GM19455 (cell line): ENCODE results near the gene TOR4A.
A peak's percentile ranks its signal among the peaks of the same experiment; 100 is the strongest.

Experiments
- ATAC-seq: cut with Tn5 transposase; IDR thresholded peaks from one replicate; pipeline ENCODE4 v1.9.1; 2021; ENCODE audit not compliant: unreplicated experiment

The TOR4A gene

DNA sequence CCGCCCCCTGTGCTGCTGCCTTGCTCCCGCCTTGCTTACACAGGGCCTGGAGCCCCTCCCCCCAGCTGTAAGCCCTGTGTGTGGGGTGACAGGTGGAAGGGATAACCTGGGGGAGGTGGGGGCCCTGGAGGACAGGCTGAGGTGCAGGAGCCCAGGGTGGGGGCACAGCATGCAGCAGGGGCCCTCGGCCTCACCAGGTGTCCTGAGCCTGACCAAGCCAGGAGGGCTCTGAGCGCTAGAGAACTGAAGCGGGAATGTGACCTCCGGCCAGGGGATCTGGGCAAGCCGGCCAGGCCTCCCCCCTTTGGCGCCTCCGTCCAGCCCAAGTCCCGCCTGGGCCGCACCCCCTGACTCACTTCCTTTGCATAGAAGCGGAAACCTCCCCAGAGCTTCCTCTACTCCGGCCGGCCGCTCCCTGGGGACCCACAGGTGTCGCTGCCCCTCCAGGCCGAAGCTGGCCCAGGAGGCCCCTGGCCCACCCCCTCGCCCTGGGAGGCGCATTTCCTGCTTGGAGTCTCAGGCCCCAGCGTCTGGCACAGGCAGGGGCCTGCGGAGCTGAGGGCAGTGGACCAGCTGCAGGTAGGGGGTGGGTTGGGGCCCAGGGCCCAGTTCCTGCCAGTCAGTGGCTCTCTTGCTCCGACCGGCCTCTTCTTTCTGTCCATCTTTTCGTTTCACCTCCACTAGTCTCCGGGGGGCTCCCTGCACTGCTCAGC, at the start of gene TOR4A:
Gene TOR4A, plus strand, starts transcription at position 398 of the 713 bp plus-strand sequence. CDS start 964 bp downstream, outside the sequence.
- ATAC-seq = peak; percentile 70

DNA sequence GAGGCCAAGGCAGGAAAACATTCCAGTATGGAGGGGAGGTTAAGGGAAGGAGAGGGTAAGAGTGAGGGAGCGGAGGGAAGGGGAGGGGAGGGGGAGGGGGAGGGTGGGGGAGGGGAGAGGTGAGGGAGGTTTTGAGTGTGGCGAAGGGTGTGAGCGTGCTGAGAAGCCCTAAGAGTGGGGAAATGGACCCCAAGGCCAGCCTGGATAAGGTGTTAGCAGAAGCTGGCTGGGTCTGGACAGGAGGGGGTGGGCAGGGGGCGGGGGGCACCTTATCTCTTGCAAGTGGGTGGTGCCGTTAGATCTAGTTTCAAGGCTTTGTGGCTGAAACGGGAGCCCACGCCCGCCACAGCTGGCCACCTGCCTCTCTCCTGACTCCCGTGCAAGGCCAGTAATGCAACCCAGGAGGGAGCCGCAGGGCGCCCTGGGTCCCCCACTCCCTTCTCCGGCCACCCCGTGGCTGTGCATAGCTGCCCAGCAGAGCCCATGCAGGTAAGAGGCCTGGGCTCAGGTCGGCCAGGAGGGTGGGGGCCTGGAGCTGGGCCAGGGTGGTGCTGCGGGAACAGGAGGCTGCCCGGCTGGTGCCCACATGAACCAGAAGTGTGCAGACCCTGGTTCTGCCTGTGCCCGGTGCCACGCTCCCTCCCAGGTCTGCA, 49.5 kb upstream of the TOR4A start:
- no peak for ATAC-seq

DNA sequence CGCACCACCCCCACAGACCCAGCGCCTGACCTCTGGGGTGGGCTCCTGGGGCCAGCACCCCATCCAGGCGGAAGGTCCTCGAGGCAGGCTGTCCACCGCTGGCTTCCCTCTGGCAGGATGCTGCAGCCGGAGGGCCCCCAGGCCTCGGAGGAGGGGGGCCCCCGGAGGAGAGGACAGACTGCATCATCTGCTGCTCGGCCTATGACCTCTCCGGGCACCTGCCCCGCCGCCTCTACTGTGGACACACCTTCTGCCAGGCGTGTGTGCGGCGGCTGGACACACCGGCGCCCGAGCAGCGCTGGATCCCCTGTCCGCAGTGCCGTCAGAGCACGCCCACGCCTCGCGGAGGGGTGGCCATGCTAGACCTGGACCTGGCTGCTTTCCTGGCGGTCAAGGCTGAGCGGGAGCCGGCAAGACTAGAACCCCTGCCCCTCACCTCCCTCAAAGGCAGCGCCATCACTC, 49.0 kb upstream of the TOR4A start:
- ATAC-seq = no peak

DNA sequence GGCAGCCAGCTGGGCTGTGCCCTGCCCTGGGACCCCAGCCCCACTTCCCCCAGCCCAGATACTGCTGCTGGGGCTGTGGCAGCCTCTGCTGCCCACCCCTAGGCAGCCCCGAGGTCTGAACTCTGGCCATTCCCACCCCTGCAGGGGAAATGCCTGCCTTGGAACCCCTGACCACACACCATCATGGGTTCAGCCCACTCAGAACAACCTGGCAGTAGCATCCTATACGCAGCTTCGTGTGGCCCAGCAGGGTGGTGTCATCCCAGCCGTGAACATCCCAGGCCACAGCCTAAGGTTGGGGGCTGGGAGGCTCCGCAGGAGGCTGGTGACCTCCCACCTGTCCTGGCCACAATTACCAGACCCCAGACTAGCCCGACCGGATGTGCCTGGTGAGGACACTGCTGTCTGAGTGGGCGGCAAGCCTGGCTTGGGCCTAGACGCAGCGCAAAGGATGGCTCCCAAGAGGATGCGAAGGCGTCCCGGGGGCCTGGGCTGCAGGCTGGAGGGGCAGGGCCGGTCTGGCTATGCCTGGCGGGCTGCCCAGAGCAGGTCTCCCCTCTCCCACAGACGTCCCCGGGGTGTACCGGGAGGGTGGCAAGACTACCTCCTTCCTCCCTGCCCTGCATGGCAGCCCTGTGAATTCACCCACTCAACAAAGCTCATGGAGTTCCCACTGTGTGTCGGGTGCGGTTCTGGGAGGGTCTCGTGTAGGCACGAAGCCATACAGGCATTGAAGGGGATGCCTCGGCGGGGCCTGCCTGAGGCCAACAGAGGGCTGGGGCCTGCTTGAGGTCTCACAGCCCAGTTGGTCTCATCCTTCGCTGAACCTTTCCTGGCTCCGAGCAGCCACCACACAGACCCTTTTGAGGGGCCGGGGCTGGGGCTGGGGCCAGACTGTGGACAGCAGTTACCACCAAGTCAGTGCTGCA, 48.3 kb upstream of the TOR4A start:
- no peak for ATAC-seq

DNA sequence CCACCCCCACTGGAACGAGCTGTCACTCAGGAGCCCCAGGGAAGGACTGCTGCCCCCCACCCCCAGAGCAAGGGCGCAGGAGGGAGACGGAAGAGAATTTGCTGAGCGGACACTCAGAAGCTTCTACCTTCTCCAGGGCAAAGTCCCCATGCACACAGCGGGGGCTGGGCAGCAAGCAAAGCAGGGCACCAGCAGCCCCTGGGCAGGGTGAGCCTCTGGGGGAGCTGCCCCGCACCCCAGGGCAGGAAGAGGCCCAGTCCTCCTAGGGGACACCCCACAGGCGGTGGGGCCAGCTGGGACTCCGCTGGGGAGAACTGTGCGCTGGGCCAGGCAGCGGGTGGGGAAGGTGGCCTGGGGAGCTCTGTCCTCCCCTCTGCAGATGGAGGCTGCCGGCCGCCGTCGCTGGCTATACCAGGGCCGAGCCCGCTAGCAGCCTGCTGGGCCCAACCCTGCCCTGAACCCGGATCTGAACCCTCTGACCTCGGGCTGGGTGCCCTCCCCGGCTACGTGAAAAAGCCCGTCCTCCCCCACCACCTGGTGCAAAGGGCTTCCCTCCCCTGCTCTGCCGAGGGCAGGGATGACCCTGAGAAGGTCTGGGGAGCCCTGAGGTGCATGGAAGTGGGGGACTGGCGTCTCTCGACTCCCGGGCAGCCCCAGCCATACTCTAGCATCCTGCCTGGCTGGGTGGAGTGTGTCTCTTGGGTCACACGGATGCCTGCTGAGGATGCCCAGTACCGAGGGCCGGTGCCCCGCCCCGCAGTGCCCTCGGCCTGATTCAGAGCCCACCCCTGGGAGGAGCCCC, 47.4 kb upstream of the TOR4A start:
- ATAC-seq = no peak

DNA sequence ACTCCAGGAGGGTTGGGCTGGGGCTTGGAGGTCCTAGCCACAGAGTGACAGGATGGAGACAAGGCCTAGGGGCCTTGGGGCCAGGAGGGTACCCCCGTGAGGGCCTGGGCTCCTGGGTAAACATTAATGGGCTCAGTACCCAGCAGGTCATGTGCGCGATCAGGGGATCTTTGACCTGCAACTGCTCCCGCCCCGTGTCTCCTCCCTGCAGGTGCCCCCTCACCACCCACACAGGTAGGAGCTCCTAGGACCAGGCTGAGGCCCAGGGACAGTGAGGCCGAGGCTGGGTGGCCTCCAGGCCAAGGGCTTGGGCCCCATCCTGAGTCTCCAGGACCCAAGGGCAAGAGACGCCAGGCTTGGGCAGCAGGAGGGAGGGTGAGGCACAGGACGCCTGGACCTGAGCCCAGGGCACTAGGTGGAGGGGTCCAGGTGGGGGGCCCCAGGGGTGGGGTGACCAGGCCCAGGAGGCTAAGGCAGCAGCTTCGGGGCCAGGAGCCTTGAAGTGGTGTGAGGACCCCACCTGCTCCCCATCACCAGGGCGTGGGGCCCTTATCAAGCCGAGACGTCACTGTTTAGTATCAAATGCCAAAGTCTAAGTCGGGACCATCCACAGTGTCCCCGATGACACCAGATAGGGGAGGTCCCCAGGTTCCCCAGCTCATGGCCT, 46.7 kb upstream of the TOR4A start, which contains the start of gene SLC34A3:
Gene SLC34A3, plus strand, starts transcription at position 197 of the 667 bp plus-strand sequence. CDS start 802 bp downstream, outside the sequence.
- ATAC-seq = no peak

DNA sequence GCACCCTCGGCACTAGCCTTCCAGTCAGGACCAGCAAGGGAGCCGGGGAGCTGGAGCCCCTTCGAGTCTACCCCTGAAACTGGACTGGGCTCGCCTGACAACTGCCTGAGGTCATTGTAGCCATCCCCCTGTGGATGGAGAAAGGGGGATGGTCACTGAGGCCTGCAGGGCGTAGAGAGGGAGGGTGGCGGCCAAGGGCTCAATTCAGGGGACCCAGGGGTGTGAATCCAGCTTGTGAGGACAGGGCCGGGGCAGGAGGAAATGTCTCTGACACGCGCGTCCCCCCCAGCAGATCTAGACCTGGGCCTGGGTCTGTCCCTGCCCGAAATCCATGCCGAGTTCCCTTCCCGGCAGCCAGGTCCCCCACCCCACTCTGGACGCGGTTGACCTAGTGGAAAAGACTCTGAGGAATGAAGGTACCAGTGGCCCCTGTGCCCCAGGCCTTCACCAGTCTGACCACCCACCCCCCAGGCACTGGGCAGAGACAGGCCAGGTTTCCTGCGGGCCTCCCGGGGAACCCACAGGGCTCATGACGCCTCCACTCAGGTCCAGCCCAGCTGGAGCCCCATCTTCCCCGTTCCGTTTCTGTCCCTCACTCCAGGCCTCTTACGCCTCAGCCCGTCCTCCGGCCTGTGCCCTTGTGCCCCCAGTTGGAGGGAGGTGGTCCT, 46.0 kb upstream of the TOR4A start:
- no peak for ATAC-seq

DNA sequence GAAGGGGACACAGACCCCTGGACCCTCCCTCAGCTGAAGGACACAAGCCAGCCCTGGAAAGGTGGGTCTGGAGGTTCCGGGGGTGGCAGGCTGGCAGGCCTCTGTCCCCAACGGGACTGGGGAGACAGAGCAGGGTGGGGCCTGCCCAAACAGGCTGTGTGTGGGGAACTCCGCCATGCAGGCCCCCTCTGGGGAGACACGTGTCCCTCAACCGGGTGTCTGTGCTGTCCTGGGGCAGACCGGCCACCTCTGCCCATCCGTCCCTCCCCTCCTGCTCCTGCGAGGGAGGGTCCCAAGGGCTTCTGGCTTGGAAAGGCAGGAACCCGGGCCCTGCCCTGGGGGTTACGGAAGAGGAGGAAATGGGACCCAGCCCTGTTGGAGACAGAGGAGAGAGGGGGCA, 45.4 kb upstream of the TOR4A start:
- ATAC-seq = no peak

DNA sequence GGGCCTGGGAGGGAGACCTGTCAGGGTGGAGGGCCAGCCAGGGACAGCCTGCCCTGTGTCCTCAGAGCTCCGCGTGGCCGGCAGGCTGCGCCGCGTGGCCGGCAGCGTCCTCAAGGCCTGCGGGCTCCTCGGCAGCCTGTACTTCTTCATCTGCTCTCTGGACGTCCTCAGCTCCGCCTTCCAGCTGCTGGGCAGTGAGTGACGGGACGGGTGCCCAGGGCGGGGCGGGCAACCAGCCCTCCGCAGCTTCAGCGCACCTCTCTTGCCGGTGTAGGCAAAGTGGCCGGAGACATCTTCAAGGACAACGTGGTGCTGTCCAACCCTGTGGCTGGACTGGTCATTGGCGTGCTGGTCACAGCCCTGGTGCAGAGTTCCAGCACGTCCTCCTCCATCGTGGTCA, 45.0 kb upstream of the TOR4A start:
- no peak for ATAC-seq

GRCh38 chr9:137233143-137233980, 44.2 kb upstream of the TOR4A start:
- no peak for ATAC-seq

DNA sequence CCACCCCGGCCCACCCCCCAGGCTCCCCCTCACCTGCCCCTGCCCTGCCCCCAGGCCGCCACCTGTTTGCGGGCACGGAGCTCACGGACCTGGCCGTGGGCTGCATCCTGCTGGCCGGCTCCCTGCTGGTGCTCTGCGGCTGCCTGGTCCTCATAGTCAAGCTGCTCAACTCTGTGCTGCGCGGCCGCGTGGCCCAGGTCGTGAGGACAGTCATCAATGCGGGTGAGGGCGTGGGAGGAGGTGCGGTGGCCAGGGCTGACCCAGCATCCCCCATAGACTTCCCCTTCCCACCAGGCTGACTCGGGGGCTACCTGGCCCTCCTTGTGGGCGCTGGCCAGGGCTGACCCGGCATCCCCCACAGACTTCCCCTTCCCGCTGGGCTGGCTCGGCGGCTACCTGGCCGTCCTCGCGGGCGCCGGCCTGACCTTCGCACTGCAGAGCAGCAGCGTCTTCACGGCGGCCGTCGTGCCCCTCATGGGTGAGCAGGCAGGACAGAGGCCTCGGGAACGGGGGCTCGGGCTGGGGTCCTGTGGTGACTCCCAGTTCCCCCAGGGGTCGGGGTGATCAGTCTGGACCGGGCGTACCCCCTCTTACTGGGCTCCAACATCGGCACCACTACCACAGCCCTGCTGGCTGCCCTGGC, 43.4 kb upstream of the TOR4A start:
- no peak for ATAC-seq

GRCh38 chr9:137234758-137235423, 42.6 kb upstream of the TOR4A start:
- ATAC-seq = no peak

- no peak for ATAC-seq
Measured at GRCh38 chr9:137235424-137236237, 41.9 kb upstream of the TOR4A start.

GRCh38 chr9:137236238-137236935, 41.1 kb upstream of the TOR4A start:
- no peak for ATAC-seq

DNA sequence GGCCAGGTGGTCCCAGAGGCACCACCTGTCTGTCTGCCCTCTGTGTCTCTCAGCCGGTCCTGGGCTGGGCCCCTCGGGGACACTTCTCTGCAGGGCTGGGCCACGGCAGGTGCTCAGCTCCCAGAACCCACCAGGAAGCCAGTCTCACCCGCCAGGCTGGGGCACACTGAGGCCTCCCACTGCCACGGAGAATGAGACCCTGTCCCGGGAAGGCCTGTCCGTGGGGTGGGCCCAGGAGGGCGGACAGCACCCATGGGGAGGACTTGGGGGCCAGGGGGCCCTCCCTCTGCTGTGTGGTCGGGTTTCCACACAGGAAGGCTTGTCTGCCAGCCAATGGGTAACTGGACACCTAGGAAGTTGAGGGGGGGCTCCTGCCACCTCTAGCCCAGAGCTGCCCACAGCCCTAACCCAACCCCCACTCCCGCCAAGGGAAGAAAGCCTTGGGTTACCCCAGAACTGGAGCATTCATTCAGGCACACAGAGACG, 40.5 kb upstream of the TOR4A start:
- no peak for ATAC-seq
